ENCODE measurements around the gene USP40.

Gene USP40

GRCh38 chr2:233441161-233442027 lies 125.2 kb downstream of the USP40 start:
- no peak for DNase-seq (ENCODE audit: low read depth)

GRCh38 chr2:233440714-233441113 lies 125.9 kb downstream of the USP40 start:
- no peak for DNase-seq (ENCODE audit: low read depth)

GRCh38 chr2:233440314-233440713 lies 126.3 kb downstream of the USP40 start:
- no peak for DNase-seq (ENCODE audit: low read depth)

GRCh38 chr2:233439191-233439590 lies 127.4 kb downstream of the USP40 start:
- DNase-seq (ENCODE audit: low read depth): no peak

- no peak for DNase-seq (ENCODE audit: low read depth)
These were observed 127.9 kb downstream of the USP40 start for GRCh38 chr2:233438573-233439147.

- no peak for DNase-seq (ENCODE audit: low read depth)
These were observed 129.1 kb downstream of the USP40 start for GRCh38 chr2:233437439-233437955.

GRCh38 chr2:233436691-233437438 lies 129.7 kb downstream of the USP40 start:
- DNase-seq (ENCODE audit: low read depth): no peak

- DNase-seq (ENCODE audit: low read depth): no peak
These were observed 130.4 kb downstream of the USP40 start for GRCh38 chr2:233436191-233436581.

- DNase-seq (ENCODE audit: low read depth): no peak
These were observed 131.0 kb downstream of the USP40 start for GRCh38 chr2:233435436-233436190.

GRCh38 chr2:233434666-233435330 lies 131.8 kb downstream of the USP40 start:
- no peak for DNase-seq (ENCODE audit: low read depth)

GRCh38 chr2:233433794-233434193 lies 132.8 kb downstream of the USP40 start:
- DNase-seq (ENCODE audit: low read depth): no peak

GRCh38 chr2:233433029-233433428 lies 133.6 kb downstream of the USP40 start:
- DNase-seq (ENCODE audit: low read depth): no peak

GRCh38 chr2:233430651-233431050 lies 135.9 kb downstream of the USP40 start:
- no peak for DNase-seq (ENCODE audit: low read depth)

GRCh38 chr2:233430081-233430480 lies 136.5 kb downstream of the USP40 start:
- DNase-seq (ENCODE audit: low read depth): no peak

GRCh38 chr2:233429175-233429897 lies 137.2 kb downstream of the USP40 start:
- DNase-seq (ENCODE audit: low read depth): no peak

- DNase-seq (ENCODE audit: low read depth): no peak
These were observed 138.1 kb downstream of the USP40 start for GRCh38 chr2:233428438-233428837.

- DNase-seq (ENCODE audit: low read depth): no peak
These were observed 138.6 kb downstream of the USP40 start for GRCh38 chr2:233428008-233428407.

GRCh38 chr2:233426619-233427342 lies 139.8 kb downstream of the USP40 start:
- DNase-seq (ENCODE audit: low read depth): peak; percentile 69
